Hepatocyte (in vitro differentiated cells): ENCODE data around the gene PRRX1.

ENCODE experiments used
- EZH2 ChIP-seq: fragments of 200-600 bp; sonication (generic); IDR thresholded peaks from 2 replicates; pipeline ENCODE4 v1.6.1; 2016; ENCODE audit warnings: antibody characterized with exemption, mild to moderate bottlenecking, borderline replicate concordance
- EZH2phosphoT487 ChIP-seq: fragments of 200-600 bp; sonication (generic); IDR thresholded peaks from one replicate; pipeline ENCODE4 v1.6.1; 2018; ENCODE audit warnings: antibody characterized with exemption, mild to moderate bottlenecking, low read depth, moderate library complexity; ENCODE audit not compliant: unreplicated experiment, severe bottlenecking
- TF ChIP-seq, protein P1 (sequence below): fragments of 200-600 bp; sonication (generic); IDR thresholded peaks from 2 replicates; pipeline ENCODE4 v1.5.1; 2016; ENCODE audit warnings: antibody characterized with exemption, mild to moderate bottlenecking; ENCODE audit not compliant: poor library complexity

- TF ChIP-seq, protein P1, sequence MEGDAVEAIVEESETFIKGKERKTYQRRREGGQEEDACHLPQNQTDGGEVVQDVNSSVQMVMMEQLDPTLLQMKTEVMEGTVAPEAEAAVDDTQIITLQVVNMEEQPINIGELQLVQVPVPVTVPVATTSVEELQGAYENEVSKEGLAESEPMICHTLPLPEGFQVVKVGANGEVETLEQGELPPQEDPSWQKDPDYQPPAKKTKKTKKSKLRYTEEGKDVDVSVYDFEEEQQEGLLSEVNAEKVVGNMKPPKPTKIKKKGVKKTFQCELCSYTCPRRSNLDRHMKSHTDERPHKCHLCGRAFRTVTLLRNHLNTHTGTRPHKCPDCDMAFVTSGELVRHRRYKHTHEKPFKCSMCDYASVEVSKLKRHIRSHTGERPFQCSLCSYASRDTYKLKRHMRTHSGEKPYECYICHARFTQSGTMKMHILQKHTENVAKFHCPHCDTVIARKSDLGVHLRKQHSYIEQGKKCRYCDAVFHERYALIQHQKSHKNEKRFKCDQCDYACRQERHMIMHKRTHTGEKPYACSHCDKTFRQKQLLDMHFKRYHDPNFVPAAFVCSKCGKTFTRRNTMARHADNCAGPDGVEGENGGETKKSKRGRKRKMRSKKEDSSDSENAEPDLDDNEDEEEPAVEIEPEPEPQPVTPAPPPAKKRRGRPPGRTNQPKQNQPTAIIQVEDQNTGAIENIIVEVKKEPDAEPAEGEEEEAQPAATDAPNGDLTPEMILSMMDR, result no peak
- TF ChIP-seq EZH2, result no peak
- TF ChIP-seq EZH2phosphoT487, result no peak
Observed at GRCh38 chr1:170623171-170623570, 40.8 kb upstream of the PRRX1 start.
